ENCODE data around the gene CAMTA1. TPM values are rescaled to one million over a fixed set of nuclear protein-coding genes. Genes with fewer than 3 reads are reported as not detected.
A peak's percentile ranks its signal among the peaks of the same experiment; 100 is the strongest.

The CAMTA1 gene
- total and polyA plus RNA-seq, 4 donors, result 78.7 to 438 (median 173) TPM

DNA sequence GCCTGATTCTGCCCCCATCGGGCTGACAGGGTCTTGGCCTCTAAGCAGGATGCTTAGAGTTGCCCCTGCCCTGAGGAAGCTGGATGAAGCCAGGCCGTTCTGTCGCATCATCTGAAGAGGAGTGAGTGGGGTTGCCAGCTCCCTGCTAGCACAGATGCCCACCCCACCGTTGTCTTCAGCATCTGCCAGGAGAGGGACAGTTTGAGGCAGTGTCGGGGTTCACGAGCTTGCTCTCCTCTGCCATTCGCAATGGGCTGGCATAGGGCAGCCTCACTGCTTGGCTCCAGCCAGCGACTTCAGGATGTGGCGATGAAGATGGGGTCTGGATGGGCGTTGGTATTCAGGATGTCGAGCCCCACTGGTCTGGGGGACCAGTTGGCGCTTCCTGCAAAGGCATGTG, 840.1 kb downstream of the CAMTA1 start:
- ATAC-seq (ENCODE audit: low FRiP score), result no peak
- WGBS, 2 donors, result 82 to 89% methylated on average over 12 of the region's 12 CpGs

GRCh38 chr1:7628273-7628672, 843.0 kb downstream of the CAMTA1 start:
- Histone ChIP-seq H3K9me3 (ENCODE audit: control insufficient read depth, low read length) (no peaks in the 10 kb centered on the region), H3K4me3 (ENCODE audit: low read length in 2 of 2) (no peak overlapping the region), H3K27me3 (ENCODE audit: control insufficient read depth in 1 of 2, insufficient read depth in 2 of 2, low read length in 1 of 2) (no peaks in the 10 kb centered on the region), H3K4me1 (ENCODE audit: control insufficient read depth in 1 of 2, insufficient read depth in 2 of 2, low read length in 2 of 2) (no peaks in the 10 kb centered on the region), H3K27ac (ENCODE audit: low read depth in 1 of 2, low read length in 2 of 2) (no peak overlapping the region), H3K36me3 (ENCODE audit: control insufficient read depth in 1 of 2, insufficient read depth in 2 of 2, low read length in 1 of 2) (no peaks in the 10 kb centered on the region)
- DNase-seq, result no peak
- ATAC-seq (ENCODE audit: low FRiP score), result no peak
- intact Hi-C loops (cut with DNase I), result no loop called here
- 29 to 36% methylated on average over 4 of the region's 4 CpGs for WGBS, 2 donors

More for the DNA sequence above, 840.1 kb downstream of the CAMTA1 start:
- Histone ChIP-seq H3K27ac (ENCODE audit: low read depth in 1 of 2, low read length in 2 of 2) (no peak overlapping the region), H3K4me1 (ENCODE audit: control insufficient read depth in 1 of 2, insufficient read depth in 2 of 2, low read length in 2 of 2) (no peaks in the 10 kb centered on the region), H3K9me3 (ENCODE audit: control insufficient read depth, low read length) (no peaks in the 10 kb centered on the region), H3K4me3 (ENCODE audit: low read length in 2 of 2) (no peak overlapping the region), H3K27me3 (ENCODE audit: control insufficient read depth in 1 of 2, insufficient read depth in 2 of 2, low read length in 1 of 2) (no peaks in the 10 kb centered on the region), H3K36me3 (ENCODE audit: control insufficient read depth in 1 of 2, insufficient read depth in 2 of 2, low read length in 1 of 2) (no peaks in the 10 kb centered on the region)
- intact Hi-C loops (cut with DNase I), result no loop called here
- DNase-seq, result peak in 1 of 2 donors; percentile 29

GRCh38 chr1:7629011-7629410, 843.8 kb downstream of the CAMTA1 start:
- intact Hi-C loops (cut with DNase I), result no loop called here
- Histone ChIP-seq H3K9me3 (ENCODE audit: control insufficient read depth, low read length) (no peaks in the 10 kb centered on the region), H3K27ac (ENCODE audit: low read depth in 1 of 2, low read length in 2 of 2) (no peak overlapping the region), H3K4me1 (ENCODE audit: control insufficient read depth in 1 of 2, insufficient read depth in 2 of 2, low read length in 2 of 2) (no peaks in the 10 kb centered on the region), H3K36me3 (ENCODE audit: control insufficient read depth in 1 of 2, insufficient read depth in 2 of 2, low read length in 1 of 2) (no peaks in the 10 kb centered on the region), H3K4me3 (ENCODE audit: low read length in 2 of 2) (no peak overlapping the region), H3K27me3 (ENCODE audit: control insufficient read depth in 1 of 2, insufficient read depth in 2 of 2, low read length in 1 of 2) (no peaks in the 10 kb centered on the region)
- WGBS, 2 donors, result 84 to 88% methylated on average over 8 of the region's 8 CpGs
- ATAC-seq (ENCODE audit: low FRiP score) (no peak), DNase-seq (no peak)

DNA sequence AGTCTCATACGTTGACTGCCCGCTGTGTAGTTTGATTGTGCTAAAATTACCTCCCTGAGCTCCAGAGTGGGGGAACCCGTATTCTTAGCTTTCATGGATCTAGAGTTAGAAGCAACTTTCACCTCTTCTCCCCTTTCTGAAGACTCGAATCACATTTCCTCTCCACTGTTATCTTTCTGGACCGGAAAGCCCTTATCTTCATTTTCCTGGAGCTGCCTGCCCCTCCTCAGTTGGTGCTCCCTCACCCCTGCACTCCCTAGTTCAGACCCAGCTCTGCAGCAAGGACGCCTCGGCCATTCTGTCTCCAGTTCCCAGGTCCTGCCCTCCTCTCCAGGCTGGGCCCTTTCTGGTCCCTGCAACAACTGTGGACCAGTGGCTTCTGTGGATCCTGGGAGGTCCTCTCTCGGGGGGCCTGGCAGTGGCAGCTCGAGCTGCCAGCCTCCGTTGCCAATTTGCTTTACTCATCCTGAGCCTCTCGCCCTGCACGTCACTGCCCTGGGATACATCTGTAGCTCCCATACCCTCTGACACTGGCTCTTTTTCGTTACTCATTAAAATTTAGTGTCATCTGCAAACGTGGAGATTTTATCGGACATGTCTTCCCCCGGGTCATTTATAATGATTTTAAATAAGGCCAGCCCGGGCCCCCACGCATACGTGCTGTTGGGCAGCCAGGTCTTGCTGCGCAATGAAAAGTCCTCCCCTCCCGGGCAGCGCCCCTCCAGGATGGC, 844.4 kb downstream of the CAMTA1 start:
- Histone ChIP-seq H3K27me3 (ENCODE audit: control insufficient read depth in 1 of 2, insufficient read depth in 2 of 2, low read length in 1 of 2) (no peaks in the 10 kb centered on the region), H3K27ac (ENCODE audit: low read depth in 1 of 2, low read length in 2 of 2) (no peak overlapping the region), H3K36me3 (ENCODE audit: control insufficient read depth in 1 of 2, insufficient read depth in 2 of 2, low read length in 1 of 2) (no peaks in the 10 kb centered on the region), H3K9me3 (ENCODE audit: control insufficient read depth, low read length) (no peaks in the 10 kb centered on the region), H3K4me1 (ENCODE audit: control insufficient read depth in 1 of 2, insufficient read depth in 2 of 2, low read length in 2 of 2) (no peaks in the 10 kb centered on the region), H3K4me3 (ENCODE audit: low read length in 2 of 2) (no peak overlapping the region)
- intact Hi-C loops (cut with DNase I), result no loop called here
- DNase-seq, result no peak
- no peak for ATAC-seq (ENCODE audit: low FRiP score)
- WGBS, 2 donors, result 73 to 74% methylated on average over 22 of the region's 22 CpGs

DNA sequence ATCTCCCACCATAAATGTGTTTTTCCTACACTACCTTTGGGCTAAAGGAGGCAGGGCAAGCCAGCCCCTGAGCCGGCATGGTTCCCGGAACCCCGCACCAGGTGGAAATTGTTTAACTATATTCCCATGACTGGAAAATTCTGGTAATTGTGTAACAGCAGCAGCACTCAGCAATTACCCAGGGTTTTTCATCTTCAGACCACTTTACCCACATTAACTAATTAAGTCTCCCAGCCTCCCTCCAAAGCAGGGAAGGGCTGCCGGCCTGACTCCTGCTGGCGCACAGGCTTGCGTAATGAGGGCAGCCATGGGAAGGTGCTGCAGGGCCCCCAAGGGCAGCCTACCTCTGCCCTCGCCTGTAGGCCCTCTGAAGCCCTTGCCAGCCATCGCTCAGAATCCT, 845.1 kb downstream of the CAMTA1 start:
- H3K36me3 ChIP-seq (ENCODE audit: control insufficient read depth in 1 of 2, insufficient read depth in 2 of 2, low read length in 1 of 2), result no peaks in the 10 kb centered on the region
- intact Hi-C loops (cut with DNase I), result no loop called here
- no peak overlapping the region for H3K27ac ChIP-seq (ENCODE audit: low read depth in 1 of 2, low read length in 2 of 2)
- H3K4me3 ChIP-seq (ENCODE audit: low read length in 2 of 2), result no peak overlapping the region
- H3K4me1 ChIP-seq (ENCODE audit: control insufficient read depth in 1 of 2, insufficient read depth in 2 of 2, low read length in 2 of 2), result no peaks in the 10 kb centered on the region
- 80 to 83% methylated on average over 8 of the region's 8 CpGs for WGBS, 2 donors
- ATAC-seq (ENCODE audit: low FRiP score) (no peak), DNase-seq (peak in 1 of 2 donors; percentile 21)
- no peaks in the 10 kb centered on the region for H3K27me3 ChIP-seq (ENCODE audit: control insufficient read depth in 1 of 2, insufficient read depth in 2 of 2, low read length in 1 of 2)
- no peaks in the 10 kb centered on the region for H3K9me3 ChIP-seq (ENCODE audit: control insufficient read depth, low read length)

GRCh38 chr1:7632176-7632575, 846.9 kb downstream of the CAMTA1 start:
- Histone ChIP-seq H3K4me3 (ENCODE audit: low read length in 2 of 2) (no peak overlapping the region), H3K9me3 (ENCODE audit: control insufficient read depth, low read length) (no peaks in the 10 kb centered on the region), H3K27ac (ENCODE audit: low read depth in 1 of 2, low read length in 2 of 2) (no peak overlapping the region), H3K36me3 (ENCODE audit: control insufficient read depth in 1 of 2, insufficient read depth in 2 of 2, low read length in 1 of 2) (no peaks in the 10 kb centered on the region), H3K4me1 (ENCODE audit: control insufficient read depth in 1 of 2, insufficient read depth in 2 of 2, low read length in 2 of 2) (no peaks in the 10 kb centered on the region), H3K27me3 (ENCODE audit: control insufficient read depth in 1 of 2, insufficient read depth in 2 of 2, low read length in 1 of 2) (no peaks in the 10 kb centered on the region)
- intact Hi-C loops (cut with DNase I), result no loop called here
- WGBS, 2 donors, result 49 to 51% methylated on average over 16 of the region's 16 CpGs
- no peak for ATAC-seq (ENCODE audit: low FRiP score)
- peak in 1 of 2 donors; percentile 5 for DNase-seq

- Histone ChIP-seq H3K36me3 (ENCODE audit: control insufficient read depth in 1 of 2, insufficient read depth in 2 of 2, low read length in 1 of 2) (no peaks in the 10 kb centered on the region), H3K27me3 (ENCODE audit: control insufficient read depth in 1 of 2, insufficient read depth in 2 of 2, low read length in 1 of 2) (no peaks in the 10 kb centered on the region), H3K27ac (ENCODE audit: low read depth in 1 of 2, low read length in 2 of 2) (no peak overlapping the region), H3K4me3 (ENCODE audit: low read length in 2 of 2) (no peak overlapping the region), H3K4me1 (ENCODE audit: control insufficient read depth in 1 of 2, insufficient read depth in 2 of 2, low read length in 2 of 2) (no peaks in the 10 kb centered on the region), H3K9me3 (ENCODE audit: control insufficient read depth, low read length) (no peaks in the 10 kb centered on the region)
- intact Hi-C loops (cut with DNase I), result no loop called here
- ATAC-seq (ENCODE audit: low FRiP score), result no peak
- WGBS, 2 donors, result 59 to 68% methylated on average over 9 of the region's 9 CpGs
- no peak for DNase-seq
Observed at GRCh38 chr1:7632681-7633080, 847.4 kb downstream of the CAMTA1 start.

GRCh38 chr1:7633506-7634245, 848.4 kb downstream of the CAMTA1 start:
- 79 to 82% methylated on average over 25 of the region's 25 CpGs for WGBS, 2 donors
- H3K9me3 ChIP-seq (ENCODE audit: control insufficient read depth, low read length), result no peaks in the 10 kb centered on the region
- H3K27ac ChIP-seq (ENCODE audit: low read depth in 1 of 2, low read length in 2 of 2), result no peak overlapping the region

More at GRCh38 chr1:7633506-7634245, 848.4 kb downstream of the CAMTA1 start:
- intact Hi-C loops (cut with DNase I), result no loop called here
- ATAC-seq (ENCODE audit: low FRiP score) (no peak), DNase-seq (no peak)
- H3K4me3 ChIP-seq (ENCODE audit: low read length in 2 of 2), result no peak overlapping the region
- H3K27me3 ChIP-seq (ENCODE audit: control insufficient read depth in 1 of 2, insufficient read depth in 2 of 2, low read length in 1 of 2), result no peaks in the 10 kb centered on the region
- H3K4me1 ChIP-seq (ENCODE audit: control insufficient read depth in 1 of 2, insufficient read depth in 2 of 2, low read length in 2 of 2), result no peaks in the 10 kb centered on the region
- H3K36me3 ChIP-seq (ENCODE audit: control insufficient read depth in 1 of 2, insufficient read depth in 2 of 2, low read length in 1 of 2), result no peaks in the 10 kb centered on the region
